Ishikawa (cell line): ENCODE measurements around the gene WDR72.

Source experiments
- EP300 ChIP-seq: IDR thresholded peaks from 2 replicates; pipeline ENCODE4 v1.6.1; 2012; ENCODE audit warnings: borderline replicate concordance
- TAF1 ChIP-seq: IDR thresholded peaks from 2 replicates; pipeline ENCODE4 v1.6.1; 2012; ENCODE audit warnings: low read depth, mild to moderate bottlenecking
- TCF12 ChIP-seq: IDR thresholded peaks from 2 replicates; pipeline ENCODE4 v1.6.1; 2012; ENCODE audit warnings: low read depth
- TEAD4 ChIP-seq: IDR thresholded peaks from 2 replicates; pipeline ENCODE4 v1.6.1; 2012
- YY1 ChIP-seq: IDR thresholded peaks from 2 replicates; pipeline ENCODE4 v1.6.1; 2012; ENCODE audit warnings: low read depth
- ZBTB7A ChIP-seq: IDR thresholded peaks from 2 replicates; pipeline ENCODE4 v1.6.1; 2012; ENCODE audit warnings: low read depth
- TF ChIP-seq, protein P1 (sequence below): IDR thresholded peaks from 2 replicates; pipeline ENCODE4 v1.6.1; 2012; ENCODE audit warnings: low read depth, mild to moderate bottlenecking
- TF ChIP-seq, protein P2 (sequence below): IDR thresholded peaks from 2 replicates; pipeline ENCODE4 v1.6.1; 2012

DNA sequence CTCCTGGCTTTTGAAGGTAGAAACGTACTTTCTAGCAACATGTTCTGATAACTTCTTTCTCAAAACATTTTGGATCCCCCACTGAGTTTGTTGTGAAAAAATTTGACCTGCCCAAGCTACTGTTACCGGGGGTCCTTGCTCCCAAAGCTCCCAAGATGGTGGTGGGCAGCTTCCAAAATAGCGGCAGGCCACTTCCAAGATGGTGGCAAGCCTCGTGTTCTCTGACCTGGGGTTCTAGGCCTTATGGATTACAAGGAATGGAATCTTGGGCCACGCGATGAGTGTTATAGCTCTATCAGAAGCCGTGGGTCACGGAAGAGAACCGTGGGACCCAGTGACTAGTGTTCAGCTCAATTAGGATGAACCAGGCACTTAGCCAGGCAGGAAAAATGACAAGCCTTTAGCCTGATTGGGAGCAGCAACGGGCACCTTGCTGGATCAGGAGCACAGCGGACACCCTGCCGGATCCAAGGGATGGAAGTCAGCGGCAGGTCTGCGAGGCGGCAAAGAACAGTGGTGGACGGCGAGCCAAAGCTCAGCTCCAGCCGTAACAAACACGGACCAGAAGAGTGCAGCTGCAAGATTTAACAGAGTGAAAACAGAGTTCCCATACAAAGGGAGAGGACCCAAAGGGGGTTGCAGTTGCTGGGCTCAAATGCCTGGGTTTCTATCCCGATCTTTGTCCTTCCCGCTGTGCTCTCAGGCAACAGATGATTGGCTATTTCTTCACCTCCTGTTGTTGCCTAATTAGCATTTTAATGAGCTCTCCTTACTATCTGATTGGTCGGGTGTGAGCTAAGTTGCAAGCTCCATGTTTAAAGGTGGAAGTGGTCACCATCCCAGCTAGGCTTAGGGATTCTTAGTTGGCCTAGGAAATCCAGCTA is 133.3 kb downstream of the WDR72 start:
- TF ChIP-seq TAF1 (no peak), ZBTB7A (no peak), YY1 (no peak), TCF12 (no peak), TEAD4 (no peak), EP300 (no peak)
- TF ChIP-seq, protein P1, sequence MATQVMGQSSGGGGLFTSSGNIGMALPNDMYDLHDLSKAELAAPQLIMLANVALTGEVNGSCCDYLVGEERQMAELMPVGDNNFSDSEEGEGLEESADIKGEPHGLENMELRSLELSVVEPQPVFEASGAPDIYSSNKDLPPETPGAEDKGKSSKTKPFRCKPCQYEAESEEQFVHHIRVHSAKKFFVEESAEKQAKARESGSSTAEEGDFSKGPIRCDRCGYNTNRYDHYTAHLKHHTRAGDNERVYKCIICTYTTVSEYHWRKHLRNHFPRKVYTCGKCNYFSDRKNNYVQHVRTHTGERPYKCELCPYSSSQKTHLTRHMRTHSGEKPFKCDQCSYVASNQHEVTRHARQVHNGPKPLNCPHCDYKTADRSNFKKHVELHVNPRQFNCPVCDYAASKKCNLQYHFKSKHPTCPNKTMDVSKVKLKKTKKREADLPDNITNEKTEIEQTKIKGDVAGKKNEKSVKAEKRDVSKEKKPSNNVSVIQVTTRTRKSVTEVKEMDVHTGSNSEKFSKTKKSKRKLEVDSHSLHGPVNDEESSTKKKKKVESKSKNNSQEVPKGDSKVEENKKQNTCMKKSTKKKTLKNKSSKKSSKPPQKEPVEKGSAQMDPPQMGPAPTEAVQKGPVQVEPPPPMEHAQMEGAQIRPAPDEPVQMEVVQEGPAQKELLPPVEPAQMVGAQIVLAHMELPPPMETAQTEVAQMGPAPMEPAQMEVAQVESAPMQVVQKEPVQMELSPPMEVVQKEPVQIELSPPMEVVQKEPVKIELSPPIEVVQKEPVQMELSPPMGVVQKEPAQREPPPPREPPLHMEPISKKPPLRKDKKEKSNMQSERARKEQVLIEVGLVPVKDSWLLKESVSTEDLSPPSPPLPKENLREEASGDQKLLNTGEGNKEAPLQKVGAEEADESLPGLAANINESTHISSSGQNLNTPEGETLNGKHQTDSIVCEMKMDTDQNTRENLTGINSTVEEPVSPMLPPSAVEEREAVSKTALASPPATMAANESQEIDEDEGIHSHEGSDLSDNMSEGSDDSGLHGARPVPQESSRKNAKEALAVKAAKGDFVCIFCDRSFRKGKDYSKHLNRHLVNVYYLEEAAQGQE: no peak
- TF ChIP-seq, protein P2, sequence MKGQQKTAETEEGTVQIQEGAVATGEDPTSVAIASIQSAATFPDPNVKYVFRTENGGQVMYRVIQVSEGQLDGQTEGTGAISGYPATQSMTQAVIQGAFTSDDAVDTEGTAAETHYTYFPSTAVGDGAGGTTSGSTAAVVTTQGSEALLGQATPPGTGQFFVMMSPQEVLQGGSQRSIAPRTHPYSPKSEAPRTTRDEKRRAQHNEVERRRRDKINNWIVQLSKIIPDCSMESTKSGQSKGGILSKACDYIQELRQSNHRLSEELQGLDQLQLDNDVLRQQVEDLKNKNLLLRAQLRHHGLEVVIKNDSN: no peak
